Measurements from ENCODE around the gene TMEM131L.

DNA sequence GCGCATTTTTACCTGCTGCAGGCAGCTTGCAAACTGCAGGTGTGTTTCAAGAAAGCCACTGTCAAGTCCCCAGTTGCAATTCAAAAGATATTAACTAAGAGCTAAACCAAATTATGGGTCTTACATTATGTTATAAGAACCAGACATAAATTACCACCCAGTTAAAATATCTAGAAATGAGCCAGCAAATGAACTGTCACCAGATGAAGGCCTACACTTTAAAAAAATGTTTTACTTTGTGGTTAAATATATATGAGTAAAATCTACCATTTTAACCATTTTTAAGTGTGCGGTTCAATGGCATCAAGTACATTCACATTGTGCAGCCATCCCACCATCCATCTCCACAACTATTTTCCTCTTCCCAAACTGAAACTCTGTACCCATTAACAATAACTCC lies 32.0 kb upstream of the TMEM131L start:
- no peak for TF ChIP-seq POLR2AphosphoS5 (IDR thresholded peaks at IDR 0.05; ENCODE audit: low read depth, low read length)
- TF ChIP-seq PAX5 (IDR thresholded peaks at IDR 0.05; ENCODE audit: insufficient read depth, low read length, severe bottlenecking), result no peak
- no peak for TF ChIP-seq POLR2A (IDR thresholded peaks at IDR 0.05; ENCODE audit: low read depth, low read length)
- TF ChIP-seq SPI1 (IDR thresholded peaks at IDR 0.05; ENCODE audit: low read depth, low read length), result no peak
- no peak for TF ChIP-seq TAF1 (IDR thresholded peaks at IDR 0.05; ENCODE audit: low read depth, low read length)
- TF ChIP-seq POU2F2 (IDR thresholded peaks at IDR 0.05; ENCODE audit: low read depth, low read length), result no peak
